Activated CD8-positive, alpha-beta T cell treated with anti-CD3 and anti-CD28 coated beads for 36 hours (primary cell): ENCODE measurements around the gene ZNF418. TPM values are rescaled to one million over a fixed set of nuclear protein-coding genes. Genes with fewer than 3 reads are reported as not detected.

Source experiments
- ATAC-seq: fragments of 200-7000 bp; cut with Tn5 transposase; one replicate; pipeline ENCODE4 v1.10.0; 2021; ENCODE audit warnings: mild to moderate bottlenecking, moderate library complexity
- CTCF ChIA-PET: fragments of 350-600 bp; sonication (Branson Sonifier 250); formaldehyde crosslinking; loops from one replicate; lab custom pipeline; 2021; ENCODE audit warnings: antibody characterized with exemption; lab: Charles Lee
- POLR2A ChIA-PET: fragments of 350-600 bp; sonication (Branson Sonifier 250); formaldehyde crosslinking; loops from one replicate; lab custom pipeline; 2021; ENCODE audit warnings: antibody characterized with exemption; lab: Charles Lee
- DNase-seq: peaks from one replicate; pipeline ENCODE4 v3.0.0-alpha.2; 2020
- H3K27ac Mint-ChIP-seq: one replicate; pipeline ENCODE4 v1.8.0; 2021; ENCODE audit warnings: mild to moderate bottlenecking, mixed read lengths
- H3K27me3 Mint-ChIP-seq: one replicate; pipeline ENCODE4 v1.8.0; 2021; ENCODE audit warnings: mixed read lengths
- H3K36me3 Mint-ChIP-seq: one replicate; pipeline ENCODE4 v1.8.0; 2021; ENCODE audit warnings: low read depth, mixed read lengths
- H3K4me1 Mint-ChIP-seq: one replicate; pipeline ENCODE4 v1.8.0; 2021; ENCODE audit warnings: low read depth, mixed read lengths
- H3K4me3 Mint-ChIP-seq: one replicate; pipeline ENCODE4 v1.8.0; 2021; ENCODE audit warnings: mild to moderate bottlenecking, moderate library complexity, mixed read lengths
- H3K9me3 Mint-ChIP-seq: one replicate; pipeline ENCODE4 v1.8.0; 2021; ENCODE audit warnings: mixed read lengths
- intact Hi-C: fragments of 100-400 bp; cut with micrococcal nuclease; formaldehyde crosslinking; loops from one replicate; pipeline ENCODE4 v1.10.0; 2022
- total RNA-seq, 2 experiments: library from RNA; stranded (reverse); gene quantifications; one replicate each; pipeline ENCODE4 v1.2.3, GENCODE V29; 2021
- TF ChIP-seq, protein P1 (sequence below): fragments of 200-600 bp; IDR thresholded peaks from one replicate; pipeline ENCODE4 v1.8.0; 2022; ENCODE audit warnings: antibody characterized with exemption, mild to moderate bottlenecking

ZNF418 gene
- total RNA-seq = 1 to 10 TPM; 4.1 to 5.0 TPM

- ATAC-seq (peak; percentile 100), DNase-seq (peak; percentile 70)
- H3K27me3 Mint-ChIP-seq = no peaks in the 10 kb centered on the region
- peak within 1 kb of the TSS; percentile 83 for H3K4me3 Mint-ChIP-seq
- peaks cover 74% of the 10 kb centered on the region for H3K36me3 Mint-ChIP-seq
- ChIA-PET CTCF (no interaction called here), POLR2A (interaction anchor here (0.6 to 1.6 kb wide), 5 partner anchors 9 to 422 kb away, joined by 3 to 5 read pairs (median 3); no protein-coding TSS in a partner anchor)
- peaks cover 6% of the 10 kb centered on the region for H3K4me1 Mint-ChIP-seq
- H3K27ac Mint-ChIP-seq = peak within 1 kb of the TSS; percentile 89
- peaks cover 53% of the 10 kb centered on the region for H3K9me3 Mint-ChIP-seq
- intact Hi-C loops = no loop called here
- TF ChIP-seq, protein P1, sequence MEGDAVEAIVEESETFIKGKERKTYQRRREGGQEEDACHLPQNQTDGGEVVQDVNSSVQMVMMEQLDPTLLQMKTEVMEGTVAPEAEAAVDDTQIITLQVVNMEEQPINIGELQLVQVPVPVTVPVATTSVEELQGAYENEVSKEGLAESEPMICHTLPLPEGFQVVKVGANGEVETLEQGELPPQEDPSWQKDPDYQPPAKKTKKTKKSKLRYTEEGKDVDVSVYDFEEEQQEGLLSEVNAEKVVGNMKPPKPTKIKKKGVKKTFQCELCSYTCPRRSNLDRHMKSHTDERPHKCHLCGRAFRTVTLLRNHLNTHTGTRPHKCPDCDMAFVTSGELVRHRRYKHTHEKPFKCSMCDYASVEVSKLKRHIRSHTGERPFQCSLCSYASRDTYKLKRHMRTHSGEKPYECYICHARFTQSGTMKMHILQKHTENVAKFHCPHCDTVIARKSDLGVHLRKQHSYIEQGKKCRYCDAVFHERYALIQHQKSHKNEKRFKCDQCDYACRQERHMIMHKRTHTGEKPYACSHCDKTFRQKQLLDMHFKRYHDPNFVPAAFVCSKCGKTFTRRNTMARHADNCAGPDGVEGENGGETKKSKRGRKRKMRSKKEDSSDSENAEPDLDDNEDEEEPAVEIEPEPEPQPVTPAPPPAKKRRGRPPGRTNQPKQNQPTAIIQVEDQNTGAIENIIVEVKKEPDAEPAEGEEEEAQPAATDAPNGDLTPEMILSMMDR = no peak
These were observed at the start of gene ZNF418 for GRCh38 chr19:57934820-57935665. ZNF418 (minus strand) TSS chr19:57935402; CDS start chr19:57933822, 1,580 bp downstream.

DNA sequence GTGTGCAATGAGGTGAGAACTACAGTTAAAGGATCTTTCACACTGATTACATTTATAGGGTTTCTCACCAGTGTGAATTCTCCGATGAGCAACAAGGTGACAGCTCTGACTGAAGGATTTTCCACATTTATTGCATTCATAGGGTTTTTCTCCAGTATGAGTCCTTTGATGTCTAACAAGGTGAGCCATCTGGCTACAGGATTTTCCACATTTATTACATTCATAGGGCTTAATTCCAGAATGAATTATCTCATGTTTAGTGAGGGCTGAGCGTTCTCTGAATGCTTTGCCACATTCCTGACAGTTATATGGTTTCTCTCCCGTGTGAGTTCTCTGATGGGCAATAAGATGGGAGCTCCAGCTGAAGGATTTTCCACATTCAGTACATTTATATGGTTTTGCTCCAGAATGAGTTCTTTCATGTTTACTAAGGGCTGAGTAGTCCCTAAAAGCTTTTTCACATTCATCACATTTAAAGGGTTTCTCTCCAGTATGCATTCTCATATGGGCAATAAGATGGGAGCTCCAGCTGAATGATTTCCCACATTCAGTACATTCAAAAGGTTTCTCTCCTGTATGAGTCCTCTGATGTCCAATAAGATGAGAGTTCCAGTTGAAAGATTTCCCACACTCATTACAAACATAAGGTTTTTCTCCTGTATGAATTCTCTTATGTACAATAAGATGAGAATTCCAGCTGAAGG lies 43.5 kb upstream of the ZNF418 start:
- Mint-ChIP-seq H3K9me3 (peaks cover 83% of the 10 kb centered on the region), H3K4me3 (no peak overlapping the region)
- no peak for ATAC-seq

DNA sequence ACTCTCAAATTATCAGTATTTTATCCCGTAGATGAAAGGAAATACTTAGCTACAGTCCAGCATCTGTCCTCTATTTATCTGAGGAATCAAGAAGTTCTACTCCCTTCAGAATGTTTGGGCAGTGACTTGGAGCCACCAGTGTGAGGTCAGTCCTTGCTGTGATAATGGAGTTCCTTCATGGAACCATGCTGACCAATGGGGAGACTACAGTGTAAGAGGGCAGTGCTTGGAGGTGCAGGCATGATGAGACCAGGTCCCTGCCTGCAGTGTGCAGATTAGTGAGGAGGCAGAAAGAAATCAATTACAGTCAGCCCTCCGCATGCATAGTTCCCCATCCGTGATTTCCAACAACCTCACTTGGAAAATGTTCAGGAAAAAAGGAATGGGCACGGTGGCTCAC lies 39.2 kb upstream of the ZNF418 start, which contains the start of gene C19orf18:
TSS of gene C19orf18 (minus strand) at position 101 of the 400 bp plus-strand sequence. CDS start 102 bp downstream, outside the sequence.
- DNase-seq (no peak), ATAC-seq (no peak)
- H3K9me3 Mint-ChIP-seq = peaks cover 77% of the 10 kb centered on the region
- ChIA-PET CTCF (no interaction called here), POLR2A (no interaction called here)
- TF ChIP-seq, protein P1 = no peak
- no peak within 1 kb of the TSS for H3K27ac Mint-ChIP-seq
- H3K27me3 Mint-ChIP-seq = no peaks in the 10 kb centered on the region
- H3K36me3 Mint-ChIP-seq = peaks cover 68% of the 10 kb centered on the region
- intact Hi-C loops = no loop called here
- no peak within 1 kb of the TSS for H3K4me3 Mint-ChIP-seq
- no peaks in the 10 kb centered on the region for H3K4me1 Mint-ChIP-seq

More for the DNA sequence above, 43.5 kb upstream of the ZNF418 start:
- TF ChIP-seq, protein P1 = no peak
- ChIA-PET CTCF (no interaction called here), POLR2A (no interaction called here)
- intact Hi-C loops = no loop called here
- H3K27me3 Mint-ChIP-seq = no peaks in the 10 kb centered on the region
- no peak overlapping the region for H3K27ac Mint-ChIP-seq
- DNase-seq = no peak
- H3K36me3 Mint-ChIP-seq = peaks cover 91% of the 10 kb centered on the region
- no peaks in the 10 kb centered on the region for H3K4me1 Mint-ChIP-seq

- ChIA-PET POLR2A (no interaction called here), CTCF (no interaction called here)
- TF ChIP-seq, protein P1 = no peak
- intact Hi-C loops = no loop called here
- no peak for DNase-seq
- Mint-ChIP-seq H3K27me3 (no peaks in the 10 kb centered on the region), H3K4me3 (no peak overlapping the region), H3K4me1 (no peaks in the 10 kb centered on the region), H3K27ac (no peak overlapping the region), H3K9me3 (peaks cover 39% of the 10 kb centered on the region), H3K36me3 (peaks cover 40% of the 10 kb centered on the region)
- no peak for ATAC-seq
These were observed 29.6 kb upstream of the ZNF418 start for GRCh38 chr19:57964761-57965160.
